ENCODE results near the gene ZNF524.

DNA sequence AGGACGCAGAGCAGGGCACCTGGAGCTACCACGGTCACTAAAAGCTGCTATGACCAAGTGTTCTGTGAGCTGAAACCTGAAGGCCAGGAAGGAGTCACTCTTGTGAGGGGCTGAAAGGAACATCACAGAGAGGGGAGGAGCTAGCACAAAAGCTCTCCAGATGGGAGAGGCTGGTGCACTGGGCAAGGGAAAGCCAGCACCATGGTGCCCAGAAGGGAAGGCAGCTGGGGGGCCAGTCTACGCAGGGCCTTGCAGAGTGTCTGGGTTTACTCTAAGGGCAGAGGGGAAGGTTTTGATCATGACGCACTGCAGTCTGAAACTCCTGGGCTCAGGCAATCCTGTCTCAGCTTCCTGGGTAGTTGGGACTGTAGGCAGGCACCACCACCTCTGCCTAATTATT is 36.6 kb downstream of the ZNF524 start:
- TF ChIP-seq, protein P1, sequence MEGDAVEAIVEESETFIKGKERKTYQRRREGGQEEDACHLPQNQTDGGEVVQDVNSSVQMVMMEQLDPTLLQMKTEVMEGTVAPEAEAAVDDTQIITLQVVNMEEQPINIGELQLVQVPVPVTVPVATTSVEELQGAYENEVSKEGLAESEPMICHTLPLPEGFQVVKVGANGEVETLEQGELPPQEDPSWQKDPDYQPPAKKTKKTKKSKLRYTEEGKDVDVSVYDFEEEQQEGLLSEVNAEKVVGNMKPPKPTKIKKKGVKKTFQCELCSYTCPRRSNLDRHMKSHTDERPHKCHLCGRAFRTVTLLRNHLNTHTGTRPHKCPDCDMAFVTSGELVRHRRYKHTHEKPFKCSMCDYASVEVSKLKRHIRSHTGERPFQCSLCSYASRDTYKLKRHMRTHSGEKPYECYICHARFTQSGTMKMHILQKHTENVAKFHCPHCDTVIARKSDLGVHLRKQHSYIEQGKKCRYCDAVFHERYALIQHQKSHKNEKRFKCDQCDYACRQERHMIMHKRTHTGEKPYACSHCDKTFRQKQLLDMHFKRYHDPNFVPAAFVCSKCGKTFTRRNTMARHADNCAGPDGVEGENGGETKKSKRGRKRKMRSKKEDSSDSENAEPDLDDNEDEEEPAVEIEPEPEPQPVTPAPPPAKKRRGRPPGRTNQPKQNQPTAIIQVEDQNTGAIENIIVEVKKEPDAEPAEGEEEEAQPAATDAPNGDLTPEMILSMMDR (IDR thresholded peaks at IDR 0.05; ENCODE audit: insufficient read depth, low read length), result no peak
- no peak for TF ChIP-seq POLR2AphosphoS5 (IDR thresholded peaks at IDR 0.05; ENCODE audit: low read depth)
